ENCODE results near the gene TRIM33. TPM values are rescaled to one million over a fixed set of nuclear protein-coding genes. Genes with fewer than 3 reads are reported as not detected.
A peak's percentile ranks its signal among the peaks of the same experiment; 100 is the strongest.

The TRIM33 gene
- polyA plus RNA-seq, 1 of the 3 experiments (the other 2 are of a cell fraction) = 6.3 TPM

DNA sequence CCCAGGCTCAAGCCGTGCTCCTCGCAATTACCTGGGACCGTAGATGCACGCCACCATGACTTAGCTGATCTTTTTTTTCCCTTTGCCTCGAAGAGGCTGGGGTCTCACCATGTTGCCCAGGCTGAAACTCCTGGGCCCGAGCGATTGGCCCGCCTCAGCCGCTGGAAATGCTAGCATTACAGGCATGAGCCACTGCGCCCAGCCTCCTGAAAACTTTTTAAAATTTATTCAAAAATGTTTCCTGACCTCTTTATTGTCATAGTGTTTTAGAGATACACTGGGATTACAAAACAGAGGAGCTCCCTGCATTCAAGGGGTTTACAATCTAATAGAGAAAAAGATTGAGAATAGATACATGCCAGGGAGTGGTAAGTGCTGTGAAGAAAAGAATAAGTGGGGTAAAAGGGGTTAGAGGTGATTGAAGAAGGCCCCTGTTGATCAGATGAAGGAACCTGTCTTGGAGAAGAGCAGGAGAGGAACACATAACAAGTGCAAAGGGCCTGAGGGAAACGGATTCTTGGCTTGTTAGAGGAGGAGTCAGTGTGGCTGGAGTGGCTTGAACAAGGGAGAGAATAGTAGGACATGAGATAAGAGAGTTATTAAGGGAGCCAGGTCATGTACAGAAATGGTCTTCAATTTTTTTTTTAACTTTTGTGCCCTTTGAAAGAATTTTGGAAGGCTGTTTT is 1.7 kb upstream of the TRIM33 start:
- WGBS (ENCODE audit: low lambda C conversion rate) = 93% methylated on average over 11 of the region's 11 CpGs
- ChIA-PET CTCF (interaction anchor here (0.7 kb wide), 1 partner anchor 34 kb away, joined by 3 read pairs; no protein-coding TSS in a partner anchor), POLR2A (no interaction called here)
- H4K20me1 ChIP-seq (ENCODE audit: insufficient read depth) = peaks cover 27% of the 10 kb centered on the region
- H3K9ac ChIP-seq = no peak overlapping the region
- no peaks in the 10 kb centered on the region for H3K9me2 ChIP-seq
- no peaks in the 10 kb centered on the region for H3K36me3 ChIP-seq (replicated peaks in 1 of 2; ENCODE audit: control insufficient read depth in 1 of 2, insufficient read depth in 2 of 2, low read length in 1 of 2)
- no peak overlapping the region for H3K27ac ChIP-seq (ENCODE audit: low read depth in 2 of 2, low read length in 1 of 2)
- TF ChIP-seq EZH2phosphoT487 (IDR thresholded peaks at IDR 0.05; ENCODE audit: borderline replicate concordance, low read depth) (no peak), MXI1 (IDR thresholded peaks at IDR 0.05; ENCODE audit: low read depth, low read length) (no peak), GATA2 (CRISPR knock-in tag; IDR thresholded peaks at IDR 0.05) (no peak), TEAD4 (IDR thresholded peaks at IDR 0.05; ENCODE audit: borderline replicate concordance, insufficient read depth) (no peak), RFX5 (IDR thresholded peaks at IDR 0.05; ENCODE audit: low read length) (no peak), NFIC (IDR thresholded peaks at IDR 0.05; ENCODE audit: borderline replicate concordance) (no peak), GABPA (IDR thresholded peaks at IDR 0.05; ENCODE audit: low read depth) (no peak)
- TF ChIP-seq, protein P1, sequence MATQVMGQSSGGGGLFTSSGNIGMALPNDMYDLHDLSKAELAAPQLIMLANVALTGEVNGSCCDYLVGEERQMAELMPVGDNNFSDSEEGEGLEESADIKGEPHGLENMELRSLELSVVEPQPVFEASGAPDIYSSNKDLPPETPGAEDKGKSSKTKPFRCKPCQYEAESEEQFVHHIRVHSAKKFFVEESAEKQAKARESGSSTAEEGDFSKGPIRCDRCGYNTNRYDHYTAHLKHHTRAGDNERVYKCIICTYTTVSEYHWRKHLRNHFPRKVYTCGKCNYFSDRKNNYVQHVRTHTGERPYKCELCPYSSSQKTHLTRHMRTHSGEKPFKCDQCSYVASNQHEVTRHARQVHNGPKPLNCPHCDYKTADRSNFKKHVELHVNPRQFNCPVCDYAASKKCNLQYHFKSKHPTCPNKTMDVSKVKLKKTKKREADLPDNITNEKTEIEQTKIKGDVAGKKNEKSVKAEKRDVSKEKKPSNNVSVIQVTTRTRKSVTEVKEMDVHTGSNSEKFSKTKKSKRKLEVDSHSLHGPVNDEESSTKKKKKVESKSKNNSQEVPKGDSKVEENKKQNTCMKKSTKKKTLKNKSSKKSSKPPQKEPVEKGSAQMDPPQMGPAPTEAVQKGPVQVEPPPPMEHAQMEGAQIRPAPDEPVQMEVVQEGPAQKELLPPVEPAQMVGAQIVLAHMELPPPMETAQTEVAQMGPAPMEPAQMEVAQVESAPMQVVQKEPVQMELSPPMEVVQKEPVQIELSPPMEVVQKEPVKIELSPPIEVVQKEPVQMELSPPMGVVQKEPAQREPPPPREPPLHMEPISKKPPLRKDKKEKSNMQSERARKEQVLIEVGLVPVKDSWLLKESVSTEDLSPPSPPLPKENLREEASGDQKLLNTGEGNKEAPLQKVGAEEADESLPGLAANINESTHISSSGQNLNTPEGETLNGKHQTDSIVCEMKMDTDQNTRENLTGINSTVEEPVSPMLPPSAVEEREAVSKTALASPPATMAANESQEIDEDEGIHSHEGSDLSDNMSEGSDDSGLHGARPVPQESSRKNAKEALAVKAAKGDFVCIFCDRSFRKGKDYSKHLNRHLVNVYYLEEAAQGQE (IDR thresholded peaks at IDR 0.05; ENCODE audit: low read depth, low read length) = no peak
- H3K27me3 ChIP-seq (ENCODE audit: insufficient read depth) = no peaks in the 10 kb centered on the region
- no peak overlapping the region for H2AFZ ChIP-seq (ENCODE audit: low read depth)
- no peaks in the 10 kb centered on the region for H3K9me3 ChIP-seq
- no peak for DNase-seq
- peaks cover 30% of the 10 kb centered on the region for H3K79me2 ChIP-seq (ENCODE audit: insufficient read depth)
- peaks cover 8% of the 10 kb centered on the region for H3F3A ChIP-seq (replicated peaks; ENCODE audit: insufficient read depth)
- H3K4me3 ChIP-seq (ENCODE audit: low read depth in 2 of 2, low read length in 1 of 2) = no peak overlapping the region
- peaks cover 7 to 12% of the 10 kb centered on the region in 2 experiments; a peak in 3 of 4 replicates for H3K4me1 ChIP-seq (ENCODE audit: control insufficient read depth in 1 of 2, insufficient read depth in 2 of 2, low read depth in 1 of 2, low read length in 1 of 2)
- H3K4me2 ChIP-seq = peak overlapping the region; percentile 85; the same call in 1 of the 2 replicates

DNA sequence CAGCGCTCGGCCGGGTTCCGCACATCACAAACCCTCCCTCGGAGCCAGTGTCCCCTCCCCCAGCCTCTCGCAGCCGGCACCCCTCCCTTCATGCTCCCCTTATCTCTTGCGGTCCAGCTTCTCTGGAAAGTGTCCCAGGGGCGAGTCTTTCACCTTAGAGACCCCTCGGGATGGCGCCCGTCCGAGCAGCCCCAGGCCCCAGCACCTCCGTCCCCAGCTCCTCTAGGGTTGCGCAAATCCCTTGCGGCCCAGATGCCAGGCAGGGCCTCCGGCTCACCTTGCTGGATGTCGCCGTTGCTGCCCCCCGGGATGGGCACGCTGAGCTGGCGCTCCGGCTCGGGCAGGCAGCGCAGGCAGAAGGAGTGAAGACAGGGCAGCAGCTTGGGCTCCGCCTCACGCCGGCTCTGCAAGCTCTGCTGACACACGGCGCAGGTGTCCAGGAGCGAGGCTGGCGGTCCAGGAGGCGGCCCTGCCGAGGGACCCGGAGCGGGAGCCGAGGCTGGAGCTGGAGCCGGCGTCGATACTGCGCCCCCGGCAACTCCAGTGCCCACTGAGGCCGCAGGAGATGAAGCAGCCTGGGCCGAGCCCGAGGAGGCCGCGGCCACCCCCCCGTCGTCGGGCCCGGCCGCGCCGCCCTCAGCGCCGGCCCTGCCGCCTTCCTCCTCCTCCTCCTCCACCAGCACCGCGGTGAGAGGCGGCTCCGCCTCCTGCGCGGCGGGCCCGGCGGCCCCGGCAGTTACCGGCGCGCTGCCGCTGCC is 550 bp downstream of the TRIM33 start:
- peak overlapping the region; percentile 89 for H3K9ac ChIP-seq
- ChIA-PET CTCF (interaction anchor here (1.0 to 1.7 kb wide), 3 partner anchors 45 to 164 kb away, joined by 3 to 4 read pairs (median 4); no protein-coding TSS in a partner anchor), POLR2A (interaction anchor here (0.6 to 1.2 kb wide), 2 partner anchors 9 to 14 kb away, joined by 3 to 5 read pairs; no protein-coding TSS in a partner anchor)
- H3F3A ChIP-seq (replicated peaks; ENCODE audit: insufficient read depth) = peaks cover 8% of the 10 kb centered on the region
- peak overlapping the region; percentile 54; the same call in 1 of the 2 replicates for H2AFZ ChIP-seq (ENCODE audit: low read depth)
- H3K4me3 ChIP-seq (ENCODE audit: low read depth in 2 of 2, low read length in 1 of 2) = peak overlapping the region; percentile 85 to 96
- peaks cover 50% of the 10 kb centered on the region for H4K20me1 ChIP-seq (ENCODE audit: insufficient read depth)
- WGBS (ENCODE audit: low lambda C conversion rate) = under 1% methylated on average over 29 of the region's 71 CpGs
- H3K79me2 ChIP-seq (ENCODE audit: insufficient read depth) = peaks cover 52% of the 10 kb centered on the region
- peak overlapping the region; percentile 86 to 88; a peak in 3 of 4 replicates for H3K27ac ChIP-seq (ENCODE audit: low read depth in 2 of 2, low read length in 1 of 2)
- TF ChIP-seq GATA2 (CRISPR knock-in tag; IDR thresholded peaks at IDR 0.05) (peak; percentile 24; the same call in 1 of the 2 replicates), NRF1 (IDR thresholded peaks at IDR 0.05; ENCODE audit: low read depth, low read length) (no peak), CHD2 (IDR thresholded peaks at IDR 0.05; ENCODE audit: low read length, partially characterized antibody) (peak; percentile 36), GABPA (IDR thresholded peaks at IDR 0.05; ENCODE audit: low read depth) (no peak), JUND (IDR thresholded peaks at IDR 0.05) (no peak)
- TF ChIP-seq, protein P1 (IDR thresholded peaks at IDR 0.05; ENCODE audit: low read depth, low read length) = no peak
- peak overlapping the region; percentile 94 for H3K4me2 ChIP-seq
- no peaks in the 10 kb centered on the region for H3K9me3 ChIP-seq
- peaks cover 7 to 12% of the 10 kb centered on the region in 2 experiments; a peak in 3 of 4 replicates for H3K4me1 ChIP-seq (ENCODE audit: control insufficient read depth in 1 of 2, insufficient read depth in 2 of 2, low read depth in 1 of 2, low read length in 1 of 2)
- H3K36me3 ChIP-seq (replicated peaks in 1 of 2; ENCODE audit: control insufficient read depth in 1 of 2, insufficient read depth in 2 of 2, low read length in 1 of 2) = peaks cover 3 to 10% of the 10 kb centered on the region in 2 experiments
- DNase-seq = peak; percentile 78
- no peaks in the 10 kb centered on the region for H3K27me3 ChIP-seq (ENCODE audit: insufficient read depth)
- no peaks in the 10 kb centered on the region for H3K9me2 ChIP-seq
